Gastroesophageal sphincter (tissue), 3 donors: Measurements from ENCODE around the gene LPP.

Experiments used
- POLR2AphosphoS5 ChIP-seq: sonication (generic); formaldehyde crosslinking; IDR thresholded peaks from one replicate; pipeline ENCODE4 v1.6.1; 2017; ENCODE audit warnings: antibody characterized with exemption
- TF ChIP-seq, protein P1 (sequence below), 4 experiments: fragments of 200-600 bp in 2 of 4; fragments of 450-650 bp in 2 of 4; sonication (generic) in 1 of 4; IDR thresholded peaks; one replicate each; pipeline ENCODE4 v1.5.1; 2017 to 2019; ENCODE audit warnings: antibody characterized with exemption in 4 of 4, mild to moderate bottlenecking in 2 of 4, moderate library complexity in 2 of 4

DNA sequence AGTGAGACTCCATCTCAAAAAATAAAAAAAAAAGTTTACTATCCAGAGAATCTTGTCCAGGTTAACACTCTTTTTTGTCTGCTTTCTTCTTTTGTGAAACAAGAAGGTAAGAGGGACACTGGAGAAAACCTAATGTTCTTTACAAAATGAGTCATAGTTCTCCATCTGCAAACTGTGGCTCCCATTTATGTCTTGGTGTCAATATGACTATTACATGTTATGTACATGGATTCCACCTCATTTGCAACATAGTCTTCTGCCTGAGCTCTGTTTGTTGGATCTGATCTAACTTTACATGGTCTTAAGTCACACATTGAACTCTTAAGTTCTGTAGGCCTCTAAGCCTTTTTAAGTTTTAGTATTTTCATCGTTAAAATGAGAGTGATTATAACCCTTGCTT lies 596.7 kb downstream of the LPP start:
- TF ChIP-seq, protein P1, sequence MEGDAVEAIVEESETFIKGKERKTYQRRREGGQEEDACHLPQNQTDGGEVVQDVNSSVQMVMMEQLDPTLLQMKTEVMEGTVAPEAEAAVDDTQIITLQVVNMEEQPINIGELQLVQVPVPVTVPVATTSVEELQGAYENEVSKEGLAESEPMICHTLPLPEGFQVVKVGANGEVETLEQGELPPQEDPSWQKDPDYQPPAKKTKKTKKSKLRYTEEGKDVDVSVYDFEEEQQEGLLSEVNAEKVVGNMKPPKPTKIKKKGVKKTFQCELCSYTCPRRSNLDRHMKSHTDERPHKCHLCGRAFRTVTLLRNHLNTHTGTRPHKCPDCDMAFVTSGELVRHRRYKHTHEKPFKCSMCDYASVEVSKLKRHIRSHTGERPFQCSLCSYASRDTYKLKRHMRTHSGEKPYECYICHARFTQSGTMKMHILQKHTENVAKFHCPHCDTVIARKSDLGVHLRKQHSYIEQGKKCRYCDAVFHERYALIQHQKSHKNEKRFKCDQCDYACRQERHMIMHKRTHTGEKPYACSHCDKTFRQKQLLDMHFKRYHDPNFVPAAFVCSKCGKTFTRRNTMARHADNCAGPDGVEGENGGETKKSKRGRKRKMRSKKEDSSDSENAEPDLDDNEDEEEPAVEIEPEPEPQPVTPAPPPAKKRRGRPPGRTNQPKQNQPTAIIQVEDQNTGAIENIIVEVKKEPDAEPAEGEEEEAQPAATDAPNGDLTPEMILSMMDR (IDR thresholded peaks at IDR 0.05), result no peak
- TF ChIP-seq POLR2AphosphoS5, result peak; percentile 6
